ENCODE data around the gene NAMPT. TPM values are rescaled to one million over a fixed set of nuclear protein-coding genes. Genes with fewer than 3 reads are reported as not detected.
"Not testable (repeated sequence)": the region's sequence is repeated elsewhere in the genome, so short reads cannot be mapped to it uniquely, and the experiment has no call there.

Gene NAMPT
- total RNA-seq, 1 experiment from 2014 or later, result 88.3 TPM

DNA sequence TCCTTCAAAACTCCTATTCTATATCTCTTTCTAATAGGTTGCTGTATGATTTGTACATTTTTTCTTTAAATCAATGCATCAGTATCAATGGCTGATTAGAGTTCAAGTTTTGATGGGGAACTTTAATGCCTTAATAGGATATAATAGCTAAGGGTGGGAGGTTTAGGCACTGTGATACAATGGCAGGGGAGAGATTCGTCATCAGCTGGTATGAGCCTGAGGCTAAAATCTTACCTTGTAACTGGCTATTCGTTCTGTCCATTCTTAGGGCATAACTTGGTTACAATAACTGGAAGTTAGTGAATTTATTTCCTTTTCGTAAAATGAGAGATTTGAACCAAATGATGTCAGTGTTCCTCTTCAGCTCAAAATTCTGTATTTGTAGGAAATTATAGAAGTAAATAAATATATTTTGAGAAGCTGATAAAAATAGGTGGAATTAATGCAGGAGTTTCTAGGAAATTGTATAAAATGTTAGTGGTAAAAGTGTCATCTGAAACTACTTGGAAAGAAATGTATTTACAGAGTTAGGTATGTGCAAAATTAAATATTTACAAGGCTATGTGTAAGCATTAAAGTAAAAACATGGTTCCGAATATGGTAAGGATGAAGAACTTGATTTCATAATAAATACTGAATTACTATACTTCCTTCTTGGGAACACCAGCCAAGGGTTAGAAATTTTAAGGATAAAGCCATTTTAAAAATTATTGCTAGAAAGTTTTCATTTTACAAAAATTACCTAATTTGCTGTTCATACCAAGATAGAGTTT is 27.5 kb upstream of the NAMPT start:
- DNase-seq (ENCODE audit: low read depth), result no peak
- in situ Hi-C loops (cut with HindIII; ENCODE audit: low pct_unique_long_range_greater_than_20kb, low sequenced_read_pairs), result no loop called here

DNA sequence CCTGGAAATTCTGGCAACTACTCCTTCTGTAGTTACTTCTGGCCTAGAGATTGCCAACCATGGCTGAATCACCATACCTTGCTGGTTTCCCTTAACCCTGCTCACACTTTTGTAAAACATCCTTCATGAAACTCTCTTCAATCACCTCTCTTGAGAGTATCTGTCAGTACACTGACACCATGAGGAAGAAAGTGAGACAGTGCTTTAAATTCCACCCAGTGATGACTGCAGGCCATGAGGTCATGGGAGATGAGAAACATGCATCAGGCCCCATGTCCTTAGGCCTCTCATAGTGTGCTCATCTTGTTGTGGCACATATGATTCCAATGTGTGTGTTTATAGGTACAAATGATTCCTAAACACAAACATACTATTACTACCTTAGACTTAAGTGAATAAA is 24.6 kb upstream of the NAMPT start:
- in situ Hi-C loops (cut with HindIII; ENCODE audit: low pct_unique_long_range_greater_than_20kb, low sequenced_read_pairs), result no loop called here
- DNase-seq (ENCODE audit: low read depth), result no peak

DNA sequence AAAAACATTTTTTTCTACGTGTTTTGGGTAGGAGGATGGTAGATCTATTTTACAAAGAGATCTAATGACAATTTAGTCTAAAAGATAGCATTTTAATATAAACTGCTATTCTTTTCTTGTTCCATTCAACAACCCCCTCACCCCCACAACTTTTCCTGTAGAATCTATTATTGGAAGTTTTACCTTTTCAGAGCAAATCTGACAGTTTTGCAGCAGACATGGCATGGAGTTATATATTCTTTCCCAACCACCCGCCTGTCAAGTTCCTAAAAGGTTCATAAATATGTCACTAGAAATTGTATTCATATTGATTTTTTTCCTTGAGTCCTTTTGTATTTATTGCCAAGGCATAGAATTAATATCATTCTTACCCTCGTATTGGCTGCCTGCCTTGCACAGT is 21.5 kb upstream of the NAMPT start:
- no peak for DNase-seq (ENCODE audit: low read depth)
- in situ Hi-C loops (cut with HindIII; ENCODE audit: low pct_unique_long_range_greater_than_20kb, low sequenced_read_pairs), result no loop called here

DNA sequence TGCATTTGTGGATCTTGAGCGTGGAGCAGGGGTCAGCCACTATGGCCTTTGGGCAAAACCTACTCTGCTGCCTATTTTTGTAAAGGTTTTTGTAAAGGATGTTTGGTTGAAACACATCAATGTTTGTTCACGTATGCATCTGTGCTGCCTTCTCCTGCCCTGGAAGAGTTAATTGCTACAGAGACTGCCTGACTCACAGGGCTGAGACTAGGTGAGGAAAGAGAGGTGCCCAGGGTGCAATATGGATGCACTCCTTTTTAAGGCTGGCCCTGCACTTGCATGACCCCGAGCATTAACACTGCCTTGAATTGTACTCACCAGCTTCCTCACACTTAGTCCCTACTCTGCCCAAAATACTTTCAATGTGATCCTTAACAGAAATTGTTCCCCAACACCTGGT is 20.9 kb upstream of the NAMPT start:
- in situ Hi-C loops (cut with HindIII; ENCODE audit: low pct_unique_long_range_greater_than_20kb, low sequenced_read_pairs), result no loop called here
- DNase-seq (ENCODE audit: low read depth), result no peak

DNA sequence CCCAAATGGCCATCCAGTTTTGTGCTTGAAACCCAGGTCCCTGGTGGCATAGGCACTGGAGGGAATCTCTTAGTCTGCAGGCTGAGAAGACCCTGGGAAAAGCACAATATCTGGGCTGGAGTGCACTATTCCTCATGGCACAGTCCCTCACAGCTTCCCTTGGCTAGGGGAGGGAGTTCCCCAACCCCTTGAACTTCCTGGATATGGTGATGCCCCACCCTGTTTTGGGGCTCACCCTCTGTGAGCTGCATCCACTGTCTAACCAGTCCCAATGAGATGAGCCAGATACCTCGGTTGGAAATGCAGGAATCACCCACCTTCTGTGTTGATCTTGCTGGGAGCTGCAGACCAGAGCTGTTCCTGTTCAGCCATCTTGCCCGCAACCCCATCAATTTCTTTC is 19.8 kb upstream of the NAMPT start:
- in situ Hi-C loops (cut with HindIII; ENCODE audit: low pct_unique_long_range_greater_than_20kb, low sequenced_read_pairs), result no loop called here
- no peak for DNase-seq (ENCODE audit: low read depth)

DNA sequence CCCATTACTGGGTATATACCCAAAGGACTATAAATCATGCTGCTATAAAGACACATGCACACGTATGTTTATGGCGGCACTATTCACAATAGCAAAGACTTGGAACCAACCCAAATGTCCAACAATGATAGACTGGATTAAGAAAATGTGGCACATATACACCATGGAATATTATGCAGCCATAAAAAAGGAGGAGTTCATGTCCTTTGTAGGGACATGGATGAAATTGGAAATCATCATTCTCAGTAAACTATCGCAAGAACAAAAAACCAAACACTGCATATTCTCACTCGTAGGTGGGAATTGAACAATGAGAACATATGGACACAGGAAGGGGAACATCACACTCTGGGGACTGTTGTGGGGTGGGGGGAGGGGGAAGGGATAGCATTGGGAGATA is 13.8 kb upstream of the NAMPT start:
- DNase-seq (ENCODE audit: low read depth); in situ Hi-C loops (cut with HindIII; ENCODE audit: low pct_unique_long_range_greater_than_20kb, low sequenced_read_pairs): not testable (repeated sequence)

DNA sequence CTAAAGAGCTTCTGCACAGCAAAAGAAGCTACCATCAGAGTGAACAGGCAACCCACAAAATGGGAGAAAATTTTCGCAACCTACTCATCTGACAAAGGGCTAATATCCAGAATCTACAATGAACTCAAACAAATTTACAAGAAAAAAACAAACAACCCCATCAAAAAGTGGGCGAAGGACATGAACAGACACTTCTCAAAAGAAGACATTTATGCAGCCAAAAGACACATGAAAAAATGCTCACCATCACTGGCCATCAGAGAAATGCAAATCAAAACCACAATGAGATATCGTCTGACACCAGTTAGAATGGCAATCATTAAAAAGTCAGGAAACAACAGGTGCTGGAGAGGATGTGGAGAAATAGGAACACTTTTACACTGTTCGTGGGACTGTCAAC is 13.4 kb upstream of the NAMPT start:
- in situ Hi-C loops (cut with HindIII; ENCODE audit: low pct_unique_long_range_greater_than_20kb, low sequenced_read_pairs); DNase-seq (ENCODE audit: low read depth): not testable (repeated sequence)

DNA sequence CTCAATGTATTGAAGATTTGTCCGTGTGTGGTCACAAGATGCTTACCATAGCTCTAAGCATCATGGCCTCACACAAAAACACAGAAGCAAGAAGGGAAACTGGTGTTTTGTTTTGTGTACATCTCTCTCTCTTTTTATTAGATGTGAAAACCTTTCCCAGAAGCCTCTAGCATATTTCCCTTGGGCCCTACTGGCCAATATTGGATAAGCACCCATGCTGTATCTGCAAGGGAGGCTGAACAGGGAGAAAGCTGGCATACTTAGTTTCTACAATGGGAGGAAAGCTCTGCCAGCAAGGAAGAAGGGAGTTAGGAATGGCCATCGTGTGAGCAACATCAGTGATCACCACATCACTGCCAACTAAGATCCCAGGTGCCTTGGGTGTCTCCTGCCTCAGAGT is 9.6 kb upstream of the NAMPT start:
- in situ Hi-C loops (cut with HindIII; ENCODE audit: low pct_unique_long_range_greater_than_20kb, low sequenced_read_pairs), result no loop called here
- no peak for DNase-seq (ENCODE audit: low read depth)

DNA sequence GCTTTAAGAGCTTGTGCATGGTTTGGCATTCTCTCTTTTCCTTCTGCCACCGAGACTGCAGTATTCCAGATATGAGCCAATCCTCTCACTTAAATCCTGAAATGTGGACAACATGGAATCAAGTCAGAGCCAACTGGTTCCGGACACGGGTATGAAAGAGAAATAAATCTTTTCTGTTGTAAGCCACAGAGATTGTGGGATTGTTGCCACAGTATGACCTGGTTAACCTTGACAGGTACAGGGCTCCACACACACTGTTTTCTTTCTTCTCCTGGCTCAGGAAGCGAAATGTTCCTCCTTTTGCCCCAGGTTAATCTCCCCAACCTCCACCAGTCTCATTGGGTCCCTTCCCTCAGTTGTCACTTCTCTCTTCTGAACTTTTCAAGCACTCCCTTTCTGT is 6.5 kb upstream of the NAMPT start:
- DNase-seq (ENCODE audit: low read depth), result no peak
- in situ Hi-C loops (cut with HindIII; ENCODE audit: low pct_unique_long_range_greater_than_20kb, low sequenced_read_pairs), result no loop called here

DNA sequence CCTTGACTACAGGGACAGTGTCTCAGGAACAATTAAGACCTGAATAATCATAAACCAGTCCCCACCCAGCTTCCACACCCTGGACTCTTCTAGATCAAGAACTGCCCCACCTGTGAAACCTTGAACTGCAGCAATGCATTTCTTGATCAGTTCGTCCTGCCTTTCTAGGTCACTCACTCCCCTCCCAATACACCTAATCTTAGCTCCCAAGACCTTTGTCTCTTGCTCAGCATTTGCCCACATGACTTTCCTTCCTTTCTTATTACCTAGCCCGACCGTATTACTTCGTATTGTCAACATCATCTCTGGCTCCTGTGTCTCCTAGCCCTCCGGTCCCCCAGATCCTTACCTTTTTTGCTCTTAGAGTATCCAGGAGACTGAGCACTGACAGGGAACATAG is 5.5 kb upstream of the NAMPT start:
- DNase-seq (ENCODE audit: low read depth), result no peak
- in situ Hi-C loops (cut with HindIII; ENCODE audit: low pct_unique_long_range_greater_than_20kb, low sequenced_read_pairs), result no loop called here

DNA sequence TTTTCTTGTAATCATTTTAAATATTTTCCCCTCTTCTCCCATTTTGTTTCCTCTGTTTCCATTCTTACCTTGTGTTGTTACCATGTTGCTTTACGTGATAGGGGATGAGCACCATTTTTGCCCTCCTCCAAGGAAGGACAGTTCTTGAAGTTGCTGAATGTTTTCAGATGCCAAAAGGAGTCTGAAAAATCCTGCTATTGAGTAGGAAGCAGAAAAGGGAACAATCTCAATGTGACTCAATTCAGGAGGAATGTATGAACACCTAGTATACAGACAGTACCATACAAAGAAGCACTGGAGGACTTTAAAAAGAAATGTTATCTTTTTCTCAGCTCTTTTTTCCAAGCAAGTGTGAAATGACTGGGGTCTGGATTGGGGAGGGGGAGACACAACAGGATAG is 5.1 kb upstream of the NAMPT start:
- no peak for DNase-seq (ENCODE audit: low read depth)
- in situ Hi-C loops (cut with HindIII; ENCODE audit: low pct_unique_long_range_greater_than_20kb, low sequenced_read_pairs), result no loop called here

DNA sequence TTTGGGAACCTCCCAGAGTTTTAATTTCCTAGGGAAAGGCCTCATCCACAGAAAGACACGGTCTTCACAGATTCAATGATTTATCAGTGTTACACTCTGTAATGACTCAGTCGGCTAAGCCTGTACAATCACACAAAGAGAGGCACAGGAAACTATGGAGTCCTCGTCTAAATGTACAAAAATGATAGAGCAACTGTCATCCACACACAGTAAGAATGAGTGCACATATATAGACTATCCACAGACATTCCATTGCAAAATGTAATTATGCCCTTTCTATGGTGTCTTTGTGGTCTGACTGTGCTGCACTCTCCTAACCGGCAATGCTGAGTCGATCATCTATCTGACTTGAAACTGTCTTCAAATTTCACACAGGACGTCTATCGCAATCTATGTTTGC is 3.5 kb upstream of the NAMPT start:
- in situ Hi-C loops (cut with HindIII; ENCODE audit: low pct_unique_long_range_greater_than_20kb, low sequenced_read_pairs), result no loop called here
- DNase-seq (ENCODE audit: low read depth), result no peak

DNA sequence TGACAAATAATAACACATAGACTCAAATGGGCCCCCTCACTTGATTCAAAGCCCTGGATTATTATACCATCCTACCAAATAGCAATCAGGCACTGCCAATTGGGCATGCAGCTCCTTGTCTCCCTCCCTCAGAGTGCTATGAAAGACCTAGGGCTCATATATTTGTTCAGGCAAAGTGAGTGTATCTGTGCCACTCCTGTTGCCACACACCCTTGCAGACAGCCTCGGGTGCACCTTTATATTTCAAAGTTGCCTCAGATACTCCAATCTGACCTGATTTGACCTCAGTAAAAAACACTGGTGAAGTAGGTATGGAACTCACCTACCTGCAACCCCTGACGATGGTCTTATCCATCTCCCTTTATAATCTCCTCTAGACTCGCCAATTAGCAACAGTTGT is 3.0 kb upstream of the NAMPT start:
- DNase-seq (ENCODE audit: low read depth), result no peak
- in situ Hi-C loops (cut with HindIII; ENCODE audit: low pct_unique_long_range_greater_than_20kb, low sequenced_read_pairs), result no loop called here

DNA sequence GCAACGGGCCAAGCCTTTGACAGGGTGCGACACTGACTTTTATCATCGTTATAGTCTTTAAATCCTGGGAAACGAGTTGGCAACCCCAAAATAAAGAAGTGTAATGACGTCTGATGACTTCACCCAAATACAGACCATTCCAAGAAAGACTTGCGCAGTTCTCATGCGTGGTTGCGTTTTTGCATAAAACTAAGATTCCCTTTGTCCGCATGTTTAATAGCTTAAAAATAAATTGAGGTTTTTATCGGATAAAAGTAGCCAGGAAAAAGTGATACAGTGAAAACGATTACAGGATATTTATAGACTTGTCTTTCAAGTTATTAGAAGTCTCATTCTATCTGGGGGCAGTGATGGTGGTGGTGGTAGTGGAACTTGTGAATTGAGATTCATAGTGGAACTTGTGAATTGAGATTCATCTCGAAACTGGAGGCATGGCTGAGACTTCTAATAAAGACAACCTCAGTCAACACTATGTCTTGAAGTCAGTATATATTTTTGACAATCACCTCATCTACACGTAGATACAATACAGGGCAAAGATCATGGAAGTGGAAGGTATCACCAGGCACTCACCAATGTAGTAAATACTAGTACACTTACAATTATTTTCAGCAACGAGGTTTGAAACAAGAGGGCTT is 1.2 kb upstream of the NAMPT start:
- DNase-seq (ENCODE audit: low read depth), result peak; percentile 14
- in situ Hi-C loops (cut with HindIII; ENCODE audit: low pct_unique_long_range_greater_than_20kb, low sequenced_read_pairs), result no loop called here

DNA sequence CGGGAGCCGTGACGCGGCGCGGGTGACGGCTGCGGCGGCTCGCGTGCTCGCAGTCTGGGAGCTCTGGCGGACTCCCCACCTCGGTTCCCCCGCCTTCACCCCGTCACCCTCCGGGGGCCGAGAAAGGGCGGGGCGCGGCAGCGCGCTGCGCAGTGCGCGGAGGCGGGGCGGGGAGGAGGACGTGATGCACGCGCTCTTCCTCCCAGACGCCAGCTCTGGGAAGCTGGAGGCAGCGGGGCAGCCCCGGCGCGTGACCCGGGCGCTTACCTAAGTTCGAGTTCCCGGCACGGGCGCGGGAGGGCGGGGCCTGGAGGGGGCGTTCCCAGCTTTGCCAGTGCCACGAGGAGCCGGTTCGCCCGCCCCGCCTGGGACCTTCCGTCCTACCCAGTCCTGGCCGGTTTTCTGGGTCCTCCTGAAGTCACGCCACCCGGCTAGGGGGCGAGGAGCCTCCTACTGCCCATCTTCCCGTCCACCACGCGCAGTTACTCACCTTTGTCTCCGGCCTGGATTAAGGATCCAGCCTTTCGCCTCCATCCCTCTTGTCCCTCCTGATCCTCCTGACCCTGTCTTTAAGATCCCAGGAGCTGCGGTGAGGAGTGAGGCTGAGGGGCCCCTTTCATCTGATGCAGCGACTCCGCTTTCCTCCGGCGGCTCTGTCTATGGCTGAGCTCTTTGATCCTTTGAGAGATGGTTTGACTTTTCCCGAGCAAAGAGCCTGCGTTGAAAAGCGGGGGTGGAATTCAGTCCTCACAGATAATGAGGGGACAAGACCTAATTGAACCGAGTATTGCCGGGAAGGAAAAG is 470 bp upstream of the NAMPT start:
- peak; percentile 99 for DNase-seq (ENCODE audit: low read depth)
- in situ Hi-C loops (cut with HindIII; ENCODE audit: low pct_unique_long_range_greater_than_20kb, low sequenced_read_pairs), result no loop called here

DNA sequence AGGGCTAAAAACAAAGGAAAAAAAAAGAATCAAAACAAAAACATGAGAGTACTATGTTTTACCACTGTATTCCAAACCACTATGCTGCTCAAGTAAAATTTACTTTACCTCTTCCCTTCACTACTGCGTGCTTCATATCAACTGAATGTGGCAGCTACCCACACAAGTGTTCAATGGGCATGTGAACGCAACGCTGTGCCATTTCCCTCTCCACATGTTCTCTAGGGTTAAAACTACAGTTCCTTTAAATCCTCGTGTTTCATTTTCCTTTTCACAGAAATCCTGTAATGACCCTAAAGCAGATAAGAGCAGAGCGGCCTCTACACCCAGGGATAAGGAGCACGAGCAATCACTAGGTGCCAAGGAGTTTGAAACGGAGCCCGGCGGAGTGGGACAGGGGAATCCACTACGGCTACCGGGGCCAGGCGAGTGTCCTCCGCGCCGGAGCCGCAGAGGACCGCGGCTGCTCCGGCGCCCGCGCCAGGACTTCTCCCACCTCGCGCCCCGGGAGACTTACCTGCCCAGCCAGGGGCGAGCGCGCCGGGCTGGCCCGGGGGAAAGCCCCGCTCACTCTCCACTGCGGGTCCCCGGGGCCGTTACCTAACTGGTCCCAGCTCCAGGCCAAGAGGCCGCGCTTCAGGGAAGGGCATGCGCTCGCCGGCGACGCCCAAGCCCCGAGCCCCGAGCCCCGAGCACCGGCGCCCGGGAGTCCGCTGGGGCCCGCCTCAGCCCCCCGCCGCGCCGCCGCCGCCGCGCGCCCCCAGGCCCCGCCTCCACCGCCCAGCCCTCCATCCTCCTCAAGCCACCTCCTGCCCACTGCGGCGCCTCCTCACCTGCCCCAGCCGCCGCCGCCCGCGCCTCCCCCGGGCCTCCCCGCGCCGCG is 711 bp downstream of the NAMPT start:
- peak; percentile 52 for DNase-seq (ENCODE audit: low read depth)
- in situ Hi-C loops (cut with HindIII; ENCODE audit: low pct_unique_long_range_greater_than_20kb, low sequenced_read_pairs), result no loop called here

DNA sequence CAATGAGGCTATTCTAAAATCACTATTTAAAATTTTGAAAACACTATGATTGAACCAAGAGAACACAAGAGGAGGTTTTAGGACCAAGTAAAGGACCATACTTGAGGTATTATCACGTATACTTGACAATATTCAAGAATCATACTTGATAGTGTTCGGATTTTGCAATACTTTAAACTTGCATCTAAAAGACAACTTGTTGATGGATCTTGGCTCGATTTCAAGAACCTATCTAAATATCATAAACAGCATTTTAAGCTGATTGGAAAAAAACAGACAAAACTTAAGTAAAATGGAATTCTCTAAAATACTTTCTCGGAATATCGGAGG is 1.3 kb downstream of the NAMPT start:
- in situ Hi-C loops (cut with HindIII; ENCODE audit: low pct_unique_long_range_greater_than_20kb, low sequenced_read_pairs), result no loop called here
- DNase-seq (ENCODE audit: low read depth), result no peak

DNA sequence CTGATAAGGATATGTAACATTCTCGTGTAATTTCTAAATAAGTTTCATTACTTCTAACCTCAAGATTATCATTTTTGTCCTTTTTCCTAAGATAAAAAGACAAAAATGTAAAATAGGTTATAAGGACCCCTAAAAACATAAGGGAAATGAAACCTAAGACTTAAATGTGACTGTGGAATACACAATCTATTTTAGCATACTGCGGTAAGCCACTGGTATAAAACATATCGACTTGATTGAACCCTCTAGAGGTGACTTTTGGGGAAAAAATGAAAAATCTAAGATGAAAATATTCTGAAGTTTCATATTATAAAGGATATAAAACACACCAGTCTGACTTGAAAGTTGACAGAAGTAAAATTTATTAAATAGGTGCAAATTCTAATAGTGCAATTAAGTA is 1.9 kb downstream of the NAMPT start:
- in situ Hi-C loops (cut with HindIII; ENCODE audit: low pct_unique_long_range_greater_than_20kb, low sequenced_read_pairs), result no loop called here
- DNase-seq (ENCODE audit: low read depth), result no peak

DNA sequence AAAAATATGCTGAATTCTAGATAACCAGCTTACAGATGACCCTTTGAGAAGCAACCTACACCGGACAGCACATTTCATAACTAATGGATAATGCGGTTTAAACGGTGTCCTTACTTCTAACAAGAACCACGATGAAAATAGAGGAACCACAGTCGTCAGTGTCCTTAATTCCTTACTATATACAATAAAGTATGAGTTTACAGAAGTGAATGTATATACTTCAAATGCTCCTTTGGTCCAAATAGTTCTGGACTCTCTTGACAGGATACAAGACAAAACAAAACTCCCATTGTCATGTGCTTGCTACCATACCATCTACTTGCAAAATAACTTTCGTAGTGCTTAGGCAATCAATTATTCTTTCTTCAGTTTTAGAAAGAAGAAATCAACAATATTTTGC is 2.4 kb downstream of the NAMPT start:
- in situ Hi-C loops (cut with HindIII; ENCODE audit: low pct_unique_long_range_greater_than_20kb, low sequenced_read_pairs), result no loop called here
- DNase-seq (ENCODE audit: low read depth), result no peak

Measured in Caki2 (cell line).